Occipital lobe (tissue), 2 donors: ENCODE results near the gene CHTF18. TPM values are rescaled to one million over a fixed set of nuclear protein-coding genes. Genes with fewer than 3 reads are reported as not detected.
"Not testable (repeated sequence)": the region's sequence is repeated elsewhere in the genome, so short reads cannot be mapped to it uniquely, and the experiment has no call there.

Source experiments
- DNase-seq: peaks from one replicate; lab custom pipeline; 2025; lab: John Stamatoyannopoulos, UW
- total RNA-seq: library from RNA; depleted of rRNA; stranded (reverse); fragments of >200 nt; gene quantifications from one replicate; pipeline ENCODE4 v1.2.3, GENCODE V29; 2014

The CHTF18 gene
- total RNA-seq, 1 donor from 2014 or later, result 8.9 TPM

DNA sequence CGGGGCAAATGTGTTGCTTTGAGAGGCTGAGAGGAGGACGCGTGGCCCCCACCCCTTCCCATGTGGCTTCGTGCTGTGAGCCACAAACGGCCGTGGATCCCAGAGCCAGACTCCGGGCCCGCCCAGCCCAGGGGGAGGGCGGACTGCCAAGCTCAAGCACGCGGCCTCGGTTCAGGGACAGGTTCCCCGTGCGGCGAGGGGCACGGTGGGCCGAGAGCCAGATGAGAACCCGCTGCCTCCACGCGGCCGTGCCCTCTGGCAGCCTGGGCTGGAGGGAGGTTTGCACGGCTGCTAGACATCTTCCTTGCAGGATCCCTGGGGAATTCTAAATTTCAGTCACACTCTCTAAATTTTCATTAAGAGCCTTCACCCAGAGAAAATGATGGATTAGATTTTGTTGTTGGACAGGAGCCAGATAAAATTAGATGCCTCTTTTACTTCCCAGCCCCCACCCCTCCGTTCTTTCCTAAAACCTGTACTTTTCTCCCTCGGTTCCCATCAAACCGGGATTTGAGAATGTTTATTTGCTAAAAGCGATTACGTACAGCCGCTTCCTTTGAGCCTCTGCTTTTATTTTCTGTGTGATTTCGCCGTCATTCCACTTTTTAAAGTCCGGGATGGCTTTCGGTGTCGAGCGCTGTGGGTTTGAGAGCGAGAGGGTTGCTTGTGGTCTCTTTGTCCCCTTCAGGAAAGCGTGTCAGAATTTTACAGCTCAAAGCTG lies 37.1 kb downstream of the CHTF18 start:
- no peak for DNase-seq

DNA sequence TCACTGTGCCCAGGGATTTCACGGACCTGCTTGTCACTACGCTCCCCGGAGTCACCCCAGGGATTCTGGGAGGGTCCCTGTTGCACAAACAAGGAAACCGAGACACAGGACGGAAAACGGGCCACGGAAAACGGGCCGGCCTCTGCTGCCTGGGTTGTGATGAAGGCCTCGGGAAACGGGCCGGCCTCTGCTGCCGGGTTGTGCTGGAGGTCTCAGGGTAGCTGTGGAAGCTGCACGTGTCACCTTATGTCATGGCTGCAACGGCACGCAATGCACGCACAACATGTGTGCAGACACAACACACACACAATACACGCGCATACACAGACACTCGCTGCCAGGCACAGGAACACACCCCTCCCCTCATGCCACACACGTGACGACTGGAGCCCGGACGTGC lies 39.1 kb downstream of the CHTF18 start:
- DNase-seq, result no peak

DNA sequence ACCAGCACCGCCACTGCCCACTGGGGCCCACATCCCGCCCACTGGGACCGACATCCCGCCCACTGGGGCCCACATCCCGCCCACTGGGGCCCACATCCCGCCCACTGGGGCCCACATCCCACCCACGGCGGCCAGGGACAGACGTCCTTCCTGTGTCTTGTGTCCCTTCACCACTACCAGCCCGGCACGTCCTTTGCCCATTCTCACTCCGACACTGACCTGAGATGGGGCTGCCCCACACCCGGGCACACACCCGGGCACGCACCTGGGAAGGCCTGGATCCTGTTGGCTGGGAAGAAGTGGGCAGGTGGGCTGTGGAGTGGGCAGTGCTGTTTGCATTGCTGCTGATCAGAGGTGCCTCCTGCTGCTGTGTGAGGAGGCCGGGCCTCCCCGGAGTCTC lies 40.5 kb downstream of the CHTF18 start:
- no peak for DNase-seq

DNA sequence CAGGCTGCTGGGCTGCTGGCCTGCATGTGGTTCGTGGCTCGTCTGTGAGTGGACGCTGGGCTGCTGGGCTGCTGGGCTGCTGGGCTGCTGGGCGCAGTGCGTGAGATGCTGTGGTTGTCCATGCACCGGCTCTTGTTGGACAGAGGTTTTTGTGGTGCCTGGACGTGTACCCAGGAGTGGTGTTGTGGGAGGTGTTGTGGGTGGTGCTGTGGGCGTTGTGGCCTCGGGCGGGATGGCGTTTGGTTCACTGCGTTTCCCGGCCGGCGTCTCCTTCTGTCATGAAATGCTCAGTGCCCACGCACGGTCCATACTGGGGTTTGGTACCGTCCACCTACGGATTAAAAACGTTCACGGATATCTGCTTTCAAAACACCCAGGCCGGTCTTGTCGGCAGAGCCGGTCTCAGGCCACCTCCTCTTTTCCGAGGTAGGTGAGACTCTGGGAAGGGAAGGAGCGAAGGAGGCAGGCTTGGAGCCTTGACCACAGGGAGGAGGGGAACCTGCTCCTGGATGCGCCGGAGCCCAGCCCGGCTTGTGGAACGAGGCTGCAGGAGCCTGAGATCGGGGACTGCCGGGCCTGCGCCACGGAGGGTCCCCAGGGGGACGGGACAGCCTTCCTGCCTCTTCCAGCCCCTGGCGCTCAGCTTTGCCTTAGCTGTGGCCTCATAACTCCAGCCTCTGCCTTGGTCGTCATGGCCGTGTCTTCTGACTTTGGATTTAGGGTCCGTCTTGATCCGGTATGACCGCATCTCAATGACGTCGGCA lies 41.9 kb downstream of the CHTF18 start:
- DNase-seq, result no peak

DNA sequence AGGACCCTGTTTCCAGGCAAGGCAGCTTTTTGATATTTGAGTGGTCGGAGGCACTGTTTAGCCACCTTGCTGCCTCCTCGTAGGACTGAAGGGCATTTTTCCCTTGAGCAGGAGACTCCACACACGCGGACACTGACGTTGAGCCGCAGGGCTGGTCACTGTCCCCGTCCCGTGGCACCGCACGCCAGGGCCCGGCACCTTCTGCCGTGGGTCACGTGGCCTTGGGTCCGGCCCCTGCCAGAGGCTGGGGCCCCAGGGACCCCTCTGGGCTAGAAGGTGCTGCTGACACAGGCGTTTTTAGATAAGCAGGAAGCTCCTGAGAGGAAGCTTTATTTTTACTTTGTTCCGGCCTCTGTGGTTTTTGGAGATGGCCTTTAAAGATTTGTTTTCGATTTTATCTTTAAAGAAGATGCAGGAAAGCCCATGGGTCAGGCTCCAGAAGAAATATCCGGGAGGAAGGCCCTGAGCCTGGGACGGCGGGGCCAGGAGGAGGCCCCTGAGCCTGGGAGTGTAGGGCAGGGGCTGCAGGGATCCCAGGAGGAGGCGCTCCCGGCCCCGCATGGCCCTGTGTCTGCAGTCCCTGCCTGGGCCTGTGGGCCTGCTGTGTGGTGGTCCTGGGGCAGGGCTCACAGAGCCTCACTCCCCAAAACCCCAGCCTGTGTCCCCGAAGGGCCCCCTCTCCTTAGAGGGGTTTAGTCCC lies 42.6 kb downstream of the CHTF18 start:
- DNase-seq, result no peak

DNA sequence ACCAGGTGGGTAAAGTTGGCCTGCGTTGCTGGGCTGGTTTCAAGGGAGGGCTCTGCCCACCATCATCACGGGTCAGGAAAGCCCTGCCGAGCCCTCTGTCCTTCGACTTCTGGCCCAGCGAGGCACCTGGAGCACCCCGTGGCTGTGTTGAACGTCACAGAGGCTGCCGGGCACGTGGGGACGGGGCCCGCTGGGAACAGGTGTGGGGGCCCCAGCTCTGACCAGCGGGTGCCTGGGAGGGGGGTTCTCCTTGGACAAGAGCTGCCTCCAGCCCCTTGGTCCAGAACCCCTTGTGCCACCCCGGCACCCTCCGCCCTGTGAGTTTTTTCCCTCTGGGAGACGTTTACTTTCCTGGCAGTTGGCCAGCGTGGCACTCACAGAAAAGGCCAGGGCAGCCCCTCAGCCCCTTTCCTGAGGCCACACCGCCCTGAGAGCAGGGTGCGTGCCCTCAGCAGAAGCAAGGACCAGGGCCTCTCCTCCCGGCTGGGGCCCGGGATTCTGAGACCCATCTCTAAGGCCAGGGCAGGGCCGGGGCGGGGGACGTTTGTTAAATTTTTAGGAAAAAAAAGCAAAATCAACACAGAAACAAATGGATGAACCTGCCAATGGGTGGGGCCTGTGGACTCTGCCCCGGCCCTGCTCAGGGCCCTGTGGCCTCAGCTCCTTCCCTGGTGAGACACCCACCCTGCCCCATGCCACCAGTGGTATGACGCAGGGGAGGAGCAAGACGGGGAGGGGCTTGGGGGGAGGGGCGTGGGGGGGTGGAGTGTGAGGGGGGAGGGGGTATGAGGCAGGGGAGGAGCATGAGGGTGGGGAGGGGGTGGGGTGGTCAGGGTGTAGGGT lies 43.4 kb downstream of the CHTF18 start:
- no peak for DNase-seq

DNA sequence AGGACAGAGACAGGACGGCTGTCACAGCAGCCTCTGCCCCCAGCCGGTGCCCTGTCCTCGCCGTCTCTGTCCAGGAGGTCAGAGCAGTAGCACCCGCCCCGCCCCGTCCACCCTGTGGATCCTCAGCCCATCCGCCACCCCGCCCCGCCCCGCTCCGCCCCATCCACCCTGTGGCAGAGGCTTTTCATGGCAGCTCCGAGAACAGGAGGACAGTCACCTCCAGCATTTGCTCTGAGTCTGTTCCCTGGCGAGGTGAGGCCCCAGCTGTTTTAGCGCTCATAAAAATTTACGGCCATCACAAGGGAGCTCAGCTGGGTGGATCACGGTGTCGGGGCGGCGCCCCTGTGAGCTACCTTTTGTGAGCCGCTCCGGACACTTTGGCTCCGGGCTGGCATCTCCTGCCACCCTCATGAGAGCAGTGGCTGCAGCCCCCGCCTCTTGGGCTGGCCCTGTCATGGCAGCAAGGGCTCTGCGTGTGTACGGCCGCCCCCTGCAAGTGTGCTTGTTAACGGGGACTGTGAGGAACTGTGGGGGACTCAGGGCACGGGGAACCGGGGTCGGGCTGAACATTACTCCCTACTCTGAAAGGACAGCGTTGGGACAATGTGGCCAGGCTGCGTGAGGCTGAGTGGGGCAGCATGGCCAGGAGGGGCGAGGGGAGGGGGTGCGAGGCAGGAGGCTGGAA lies 44.4 kb downstream of the CHTF18 start:
- no peak for DNase-seq

DNA sequence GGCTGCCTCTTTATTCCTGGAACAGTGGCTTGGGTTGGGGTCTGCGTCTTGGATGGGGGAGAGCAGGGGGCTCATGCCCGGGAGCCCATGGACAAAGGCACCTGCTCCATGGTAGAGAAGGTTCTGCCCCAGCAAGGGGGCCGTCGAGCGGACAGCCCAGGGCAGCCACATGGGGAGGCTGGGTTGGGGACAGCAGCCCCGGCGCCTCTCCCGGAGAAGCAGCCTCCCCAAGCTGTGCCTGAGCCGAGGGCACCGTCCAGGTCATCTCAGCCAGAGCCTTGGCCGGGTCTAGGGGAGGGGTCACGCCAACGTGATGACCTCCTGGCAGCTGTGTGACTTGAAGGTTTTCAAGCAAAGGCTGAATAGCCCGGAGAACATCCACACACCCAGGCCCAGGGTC lies 45.0 kb downstream of the CHTF18 start:
- no peak for DNase-seq

DNA sequence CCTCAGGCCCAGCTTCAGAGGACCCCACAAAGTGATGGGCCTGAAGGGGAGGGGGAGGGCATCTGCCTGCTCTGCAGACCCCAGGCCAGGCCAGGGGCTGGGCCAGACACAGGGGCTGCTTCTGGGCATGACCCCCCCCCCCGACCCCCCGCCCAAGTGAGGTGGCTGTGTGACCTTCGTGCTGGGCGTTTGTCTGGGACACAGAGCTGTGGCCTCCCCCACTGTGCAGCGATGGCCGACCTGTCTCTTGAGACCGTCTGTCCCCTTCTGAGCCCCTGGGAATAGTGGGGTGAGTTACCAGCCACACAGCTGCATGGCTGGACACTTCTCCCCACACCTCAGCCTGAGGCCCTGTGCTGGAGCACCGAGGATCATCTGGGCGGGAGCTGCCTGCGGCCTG lies 47.0 kb downstream of the CHTF18 start:
- no peak for DNase-seq

DNA sequence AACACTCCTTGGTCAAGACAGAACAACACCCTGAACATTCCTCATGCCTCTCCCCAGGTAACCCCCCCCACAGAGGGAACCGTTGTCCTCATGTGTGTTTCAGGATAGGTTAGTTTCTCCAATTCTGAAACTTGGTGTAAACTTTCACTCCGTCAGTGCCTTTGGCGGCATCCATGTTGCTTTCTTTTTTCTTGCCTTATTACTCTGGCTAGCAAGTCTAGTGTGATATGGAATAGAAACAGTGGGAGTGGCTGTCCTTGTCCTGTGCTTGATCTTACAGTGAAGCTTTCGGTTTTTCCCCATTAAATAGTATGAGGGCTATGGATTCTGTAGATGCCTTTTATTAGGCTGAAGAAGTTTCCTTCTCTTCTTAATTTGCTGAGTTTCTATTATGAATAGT lies 47.8 kb downstream of the CHTF18 start:
- no peak for DNase-seq

DNA sequence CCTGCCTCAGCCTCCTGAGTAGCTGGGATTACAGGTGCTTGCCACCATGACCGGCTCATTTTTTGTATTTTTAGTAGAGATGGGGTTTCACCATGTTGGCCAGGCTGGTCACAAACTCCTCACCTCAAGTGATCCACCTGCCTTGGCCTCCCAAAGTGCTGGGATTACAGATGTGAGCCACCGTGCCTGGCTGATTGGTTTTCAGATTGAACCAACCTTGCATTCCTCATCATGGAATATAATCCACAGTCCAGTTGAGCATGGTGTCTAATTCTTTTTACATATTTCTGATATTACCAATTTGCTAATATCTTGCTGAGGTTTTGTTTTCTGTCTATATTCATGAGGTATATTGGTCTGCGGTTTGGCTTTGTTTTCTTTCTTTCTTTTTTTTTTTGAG lies 48.4 kb downstream of the CHTF18 start:
- not testable (repeated sequence) for DNase-seq

DNA sequence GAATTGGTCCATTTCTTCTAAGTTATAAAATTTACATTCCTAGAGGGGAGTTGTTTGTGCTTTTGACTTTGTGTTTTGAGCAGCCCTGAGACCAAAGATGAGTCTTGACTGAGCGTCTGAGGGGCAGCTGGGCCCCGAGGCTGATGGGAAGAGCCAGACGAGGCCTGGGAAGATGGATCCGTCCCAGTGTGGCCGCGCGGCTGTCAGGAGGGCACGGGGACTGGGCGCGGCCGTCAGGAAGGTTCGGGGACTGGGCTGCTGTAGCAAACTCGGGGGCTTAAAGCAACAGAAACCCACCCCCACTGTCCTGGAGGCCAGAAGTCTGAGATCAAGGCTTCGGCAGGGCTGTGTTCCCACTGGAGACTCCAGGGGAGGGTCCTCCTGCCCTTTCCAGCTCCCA lies 50.3 kb downstream of the CHTF18 start:
- DNase-seq, result no peak

DNA sequence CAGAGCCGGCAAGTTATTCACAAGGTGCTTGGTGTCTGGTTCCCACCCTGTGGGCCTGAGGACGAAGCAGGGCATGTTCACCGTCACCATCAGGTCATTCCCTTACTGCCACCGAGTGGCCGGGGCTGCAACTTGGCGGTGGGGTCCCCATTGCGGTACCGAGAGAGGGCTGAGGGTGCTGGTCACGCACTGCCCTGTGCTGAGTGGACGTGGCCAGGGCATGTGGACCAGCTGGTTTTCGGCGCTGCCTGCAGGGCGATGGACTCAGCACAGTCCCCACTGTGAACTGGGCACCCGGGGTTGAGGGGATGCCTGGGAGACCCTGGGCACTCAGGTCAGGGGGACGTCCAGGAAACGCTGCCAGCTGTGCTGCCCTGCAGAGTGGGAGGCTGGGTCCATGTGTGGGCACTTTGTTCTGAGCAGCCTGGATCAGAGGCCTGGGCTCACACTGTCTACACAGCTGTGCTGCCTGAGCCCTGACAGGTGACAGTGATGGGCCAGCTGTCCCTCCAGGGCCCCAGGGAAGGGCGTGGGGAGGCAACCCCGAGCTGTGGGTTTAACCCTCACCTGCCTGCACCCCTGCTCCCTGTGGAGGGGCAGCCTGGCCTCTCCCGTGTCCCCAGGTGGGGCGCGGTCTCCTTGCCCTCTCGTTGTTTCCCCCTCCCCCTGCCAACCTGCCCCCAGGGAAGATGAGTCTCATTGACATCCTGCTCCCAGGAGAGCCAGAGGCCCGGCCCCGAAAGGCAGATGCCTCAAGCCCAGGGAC lies 51.4 kb downstream of the CHTF18 start:
- DNase-seq, result no peak

DNA sequence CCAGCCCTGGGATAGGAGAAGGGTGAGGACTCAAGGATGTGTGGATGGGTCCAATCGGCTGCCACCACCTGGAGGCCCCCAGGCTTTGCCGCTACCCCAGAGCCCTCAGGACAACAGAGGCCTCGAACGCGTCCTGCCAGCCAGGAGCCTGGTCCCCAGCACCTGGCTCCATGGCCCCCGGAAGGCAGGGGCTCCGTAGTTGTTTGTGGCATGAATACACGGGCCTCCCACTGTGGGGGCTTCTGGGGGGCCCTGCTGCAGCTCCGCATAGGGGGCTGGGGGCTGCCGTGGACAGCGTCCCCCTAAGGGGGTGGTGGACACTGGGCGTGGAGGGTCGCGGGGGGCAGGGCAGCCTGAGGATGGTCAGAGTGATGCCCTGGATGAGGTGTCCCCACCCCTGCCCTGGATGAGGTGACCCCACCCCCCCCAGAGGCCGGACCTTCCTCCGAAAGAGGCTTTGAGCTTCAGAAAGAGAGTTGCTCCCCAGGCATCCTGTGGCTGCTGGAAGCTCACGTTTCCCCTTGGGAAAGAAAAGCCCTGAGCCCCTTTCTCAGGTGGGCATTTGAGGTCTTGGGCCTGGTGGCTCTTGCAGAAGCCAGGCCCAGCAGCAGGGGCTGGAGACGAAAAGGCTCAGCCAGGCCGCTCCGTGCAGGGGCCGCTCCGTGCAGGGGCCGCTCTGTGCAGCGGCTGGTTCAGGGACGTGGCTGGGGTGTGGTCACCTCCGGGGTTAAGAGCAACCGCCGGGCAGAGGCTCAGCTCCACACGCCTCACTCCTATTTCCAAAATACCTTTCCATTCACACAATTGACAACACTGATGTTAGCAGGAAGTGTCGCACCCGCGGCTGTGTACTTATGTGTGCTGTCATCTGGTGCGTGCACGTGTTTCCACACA lies 52.4 kb downstream of the CHTF18 start:
- no peak for DNase-seq

DNA sequence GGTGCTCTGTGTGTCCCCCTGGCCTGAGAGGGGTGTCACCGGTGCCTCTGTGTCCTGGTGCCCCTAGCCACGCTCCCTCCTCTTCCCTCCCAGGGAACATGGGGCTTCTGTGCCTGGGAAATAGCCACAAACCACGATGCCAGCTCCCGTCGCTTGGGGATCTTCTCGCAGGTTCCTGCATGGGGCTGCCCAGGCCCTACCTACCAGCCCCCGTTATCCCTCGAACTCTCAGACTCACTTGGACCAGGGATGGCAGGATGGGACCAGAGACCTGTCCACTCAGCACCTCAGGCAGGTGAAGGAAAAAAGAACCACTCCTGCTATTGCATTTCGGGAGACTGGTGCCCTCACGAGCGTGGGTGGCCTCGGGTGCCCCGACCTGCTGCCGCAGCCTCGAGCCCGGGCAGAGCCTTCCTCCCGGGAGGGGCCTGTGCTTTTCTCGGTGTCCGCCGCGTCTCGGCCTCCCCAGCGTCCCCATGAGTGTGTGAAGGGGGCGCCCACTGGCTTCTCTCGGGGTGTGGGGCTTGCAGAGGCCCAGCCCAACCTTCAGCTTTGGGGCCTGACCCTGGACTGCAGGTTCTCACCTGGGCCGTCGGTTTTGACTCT lies 53.1 kb downstream of the CHTF18 start:
- no peak for DNase-seq

DNA sequence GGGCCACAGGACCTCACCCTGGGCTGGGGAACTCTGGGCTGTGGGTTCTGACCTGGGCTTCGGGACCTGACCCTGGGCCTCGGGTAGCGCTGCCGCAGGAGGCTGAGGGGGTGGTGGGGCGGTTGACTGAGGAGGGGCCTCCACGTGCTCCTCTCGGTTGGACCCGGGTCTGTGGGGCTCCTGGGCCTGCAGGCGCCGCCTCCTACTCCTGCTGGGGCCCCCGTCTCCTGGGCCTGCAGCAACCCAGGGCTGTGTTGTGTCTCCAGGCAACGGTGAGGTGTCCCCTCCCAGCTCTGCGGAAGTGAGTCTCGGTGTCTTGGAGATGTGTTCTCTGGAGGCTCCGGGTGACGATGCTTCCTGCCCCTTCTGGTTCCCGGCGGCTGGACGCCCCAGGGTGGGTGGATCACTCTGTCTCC lies 53.6 kb downstream of the CHTF18 start:
- DNase-seq, result peak; percentile 40

DNA sequence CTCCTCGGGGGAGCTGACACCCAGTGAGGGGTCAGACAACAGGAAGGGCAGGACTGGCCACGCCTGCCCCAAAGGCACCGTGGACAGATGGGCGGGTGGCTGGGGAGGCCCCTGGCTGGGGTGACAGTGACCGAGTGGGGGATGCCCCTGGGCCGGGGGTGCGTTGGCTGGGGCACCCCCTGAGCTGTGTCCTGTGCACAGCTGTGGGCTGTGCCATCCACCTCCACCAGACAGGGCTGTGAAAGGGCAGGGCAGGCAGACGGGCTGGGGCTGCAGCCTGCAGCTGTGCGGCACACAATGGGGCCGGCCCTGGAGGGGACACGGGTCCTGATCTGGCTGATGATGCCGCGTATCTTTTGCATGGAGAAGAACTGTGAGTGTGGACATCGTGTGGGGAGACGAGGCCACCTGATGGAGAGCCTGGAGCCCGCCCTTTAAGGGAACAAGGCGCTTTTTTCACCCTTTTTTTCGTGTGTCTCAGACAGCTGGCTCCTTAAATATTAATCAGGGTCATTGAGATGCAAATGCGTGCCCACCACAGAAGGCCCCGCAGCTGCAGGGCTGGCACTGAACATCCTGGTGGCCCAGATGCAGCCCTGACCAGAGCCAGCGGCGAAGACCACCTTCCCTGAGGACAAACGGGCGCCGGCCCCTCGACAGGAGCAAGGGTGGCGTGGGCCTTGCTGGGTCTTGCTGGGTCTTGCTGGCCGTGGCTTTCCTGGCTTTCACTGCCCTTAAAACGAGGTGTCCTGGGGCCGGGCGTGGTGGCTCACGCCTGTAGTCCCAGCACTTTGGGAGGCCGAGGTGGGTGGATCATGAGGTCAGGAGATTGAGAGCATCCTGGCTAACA lies 54.5 kb downstream of the CHTF18 start:
- DNase-seq, result no peak

DNA sequence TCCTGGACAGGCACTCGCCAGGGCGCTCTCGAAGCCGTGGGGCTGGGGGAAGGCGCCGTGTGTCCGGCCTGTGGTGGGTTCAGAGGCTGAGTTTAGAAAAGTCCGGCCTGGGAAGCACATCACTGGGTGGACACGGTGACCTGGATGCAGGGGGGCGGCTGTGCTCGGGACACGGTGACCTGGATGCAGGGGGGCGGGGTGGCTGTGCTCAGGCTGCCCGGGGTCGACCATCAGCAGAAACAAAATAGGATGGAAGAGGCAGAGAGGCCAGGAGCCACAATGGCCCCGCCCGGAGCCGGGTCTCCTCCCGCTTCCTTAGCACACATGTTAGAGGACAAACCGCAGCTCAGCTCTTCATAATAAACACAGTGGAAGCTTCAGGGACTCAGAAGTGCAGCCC lies 55.4 kb downstream of the CHTF18 start:
- DNase-seq, result no peak
